Measurements from ENCODE around the gene NCSTN.

The NCSTN gene

DNA sequence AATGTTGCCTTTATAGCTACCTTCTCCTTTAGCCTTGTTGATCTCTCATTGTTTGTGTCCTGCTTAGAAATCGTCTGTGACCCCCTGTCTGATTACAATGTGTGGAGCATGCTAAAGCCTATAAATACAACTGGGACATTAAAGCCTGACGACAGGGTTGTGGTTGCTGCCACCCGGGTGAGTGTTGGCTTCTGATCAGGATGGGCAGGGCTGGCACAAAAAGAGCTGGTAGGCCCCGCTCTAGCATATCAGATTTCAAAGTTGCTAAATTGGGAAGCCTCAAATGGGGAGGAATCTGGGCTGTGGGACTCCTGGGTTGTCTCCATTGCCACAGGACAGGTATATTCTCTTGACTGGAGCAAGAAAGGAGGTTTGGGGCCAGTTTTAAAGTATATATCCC is 8.4 kb downstream of the NCSTN start:
- no peak for DNase-seq (ENCODE audit: low read depth in 2 of 2)

DNA sequence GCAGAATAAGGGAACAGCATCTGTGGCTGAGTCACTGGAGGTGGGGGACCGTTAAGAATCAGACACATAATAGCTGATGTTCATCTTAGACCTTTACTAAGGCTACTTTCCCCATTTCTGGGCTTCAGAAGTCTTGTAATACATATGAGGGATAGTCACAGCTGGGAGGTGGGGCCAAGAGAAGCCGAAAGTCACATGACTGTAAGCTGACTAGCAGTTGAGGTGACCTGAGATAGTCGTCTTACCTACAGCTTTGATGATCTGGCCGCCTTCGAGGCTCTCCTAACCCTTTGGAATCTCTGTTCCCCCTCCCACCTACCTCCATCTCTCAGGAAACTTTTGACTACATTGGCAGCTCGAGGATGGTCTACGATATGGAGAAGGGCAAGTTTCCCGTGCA is 9.4 kb downstream of the NCSTN start:
- DNase-seq (ENCODE audit: low read depth in 2 of 2) = no peak

DNA sequence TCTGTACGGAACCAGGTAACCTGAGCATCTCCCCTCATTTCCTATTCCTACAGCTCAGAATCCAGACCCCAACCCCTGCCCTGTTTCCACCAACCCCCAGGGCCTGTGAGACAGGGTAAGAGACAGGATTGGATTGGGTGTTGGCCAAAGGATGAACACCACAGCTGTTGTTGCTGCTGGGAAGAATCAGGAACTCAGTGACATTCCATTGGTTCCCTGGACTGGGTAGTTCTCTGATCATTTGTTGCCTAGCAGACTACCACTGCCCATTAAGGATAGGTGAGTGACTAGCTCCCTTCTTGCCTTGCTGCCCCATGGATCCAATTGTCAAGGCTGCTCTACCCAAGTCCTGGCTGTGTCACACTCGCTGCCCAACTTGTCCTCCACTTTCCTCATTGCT is 10.0 kb downstream of the NCSTN start:
- no peak for DNase-seq (ENCODE audit: low read depth in 2 of 2)

DNA sequence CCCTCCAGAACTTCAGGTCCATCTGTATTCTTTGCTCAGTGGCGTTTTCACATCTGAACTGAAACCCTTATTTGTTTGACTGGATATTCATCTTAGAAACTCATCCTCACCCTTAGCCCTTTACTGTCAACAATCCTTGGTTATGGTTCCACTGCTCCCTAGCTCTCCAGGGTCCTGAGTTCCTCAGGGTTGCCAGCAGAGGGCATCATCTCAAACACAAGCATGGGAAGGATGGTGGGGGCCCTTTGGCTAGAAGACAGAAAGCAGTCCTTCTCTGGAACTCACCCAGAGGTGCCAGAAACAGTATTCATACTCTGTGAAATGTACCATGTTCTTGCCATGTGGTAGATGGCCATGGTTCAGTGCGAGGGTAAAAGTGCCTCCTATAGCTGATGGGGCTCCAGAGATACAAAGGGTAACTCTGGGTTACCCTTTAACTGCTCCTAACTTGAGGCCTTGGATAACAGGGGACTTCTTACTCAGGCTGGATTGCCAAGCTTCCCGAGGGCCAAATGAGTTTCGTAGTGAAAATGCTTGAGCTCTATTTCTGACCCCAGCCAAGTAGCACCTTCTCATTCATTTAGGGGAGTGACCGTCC is 11.3 kb downstream of the NCSTN start:
- no peak for DNase-seq (ENCODE audit: low read depth in 2 of 2)

DNA sequence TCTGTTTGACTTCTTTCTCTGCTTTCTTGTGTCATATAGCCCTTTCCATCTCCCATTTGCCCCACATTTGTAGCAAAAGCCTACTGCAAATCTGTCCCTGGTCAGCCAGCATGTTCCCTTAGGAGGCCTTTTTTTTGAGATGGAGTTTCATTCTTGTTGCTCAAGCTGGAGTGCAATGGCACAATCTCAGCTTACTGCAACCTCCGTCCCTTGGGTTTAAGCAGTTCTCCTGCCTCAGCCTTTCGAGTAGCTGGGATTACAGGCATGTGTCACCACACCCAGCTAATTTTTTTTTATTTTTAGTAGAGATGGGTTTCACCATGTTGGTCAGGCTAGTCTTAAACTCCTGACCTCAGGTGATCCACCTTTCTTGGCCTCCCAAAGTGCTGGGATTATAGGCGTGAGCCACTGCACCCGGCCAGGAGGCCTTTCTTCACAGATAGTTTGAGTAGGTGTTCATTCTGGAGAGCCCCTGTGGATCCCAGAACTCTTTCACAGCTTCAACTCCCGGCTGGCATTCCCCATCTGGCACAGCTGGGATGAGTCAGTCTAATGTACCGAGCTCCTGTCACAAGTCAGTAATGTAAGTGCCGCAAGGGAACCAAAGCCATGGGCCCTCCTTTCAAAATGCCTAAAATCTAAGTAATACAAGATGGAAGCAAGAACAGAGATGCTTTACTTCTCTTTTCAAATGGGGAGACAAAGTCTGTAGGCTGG is 14.3 kb downstream of the NCSTN start:
- DNase-seq (ENCODE audit: low read depth in 2 of 2) = no peak

DNA sequence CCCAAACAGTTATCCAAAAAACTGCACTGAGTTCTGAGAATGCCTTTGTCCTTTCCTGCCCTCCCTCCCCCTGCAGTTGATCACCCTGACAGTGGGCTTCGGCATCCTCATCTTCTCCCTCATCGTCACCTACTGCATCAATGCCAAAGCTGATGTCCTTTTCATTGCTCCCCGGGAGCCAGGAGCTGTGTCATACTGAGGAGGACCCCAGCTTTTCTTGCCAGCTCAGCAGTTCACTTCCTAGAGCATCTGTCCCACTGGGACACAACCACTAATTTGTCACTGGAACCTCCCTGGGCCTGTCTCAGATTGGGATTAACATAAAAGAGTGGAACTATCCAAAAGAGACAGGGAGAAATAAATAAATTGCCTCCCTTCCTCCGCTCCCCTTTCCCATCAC is 14.9 kb downstream of the NCSTN start:
- DNase-seq (ENCODE audit: low read depth in 2 of 2) = no peak

DNA sequence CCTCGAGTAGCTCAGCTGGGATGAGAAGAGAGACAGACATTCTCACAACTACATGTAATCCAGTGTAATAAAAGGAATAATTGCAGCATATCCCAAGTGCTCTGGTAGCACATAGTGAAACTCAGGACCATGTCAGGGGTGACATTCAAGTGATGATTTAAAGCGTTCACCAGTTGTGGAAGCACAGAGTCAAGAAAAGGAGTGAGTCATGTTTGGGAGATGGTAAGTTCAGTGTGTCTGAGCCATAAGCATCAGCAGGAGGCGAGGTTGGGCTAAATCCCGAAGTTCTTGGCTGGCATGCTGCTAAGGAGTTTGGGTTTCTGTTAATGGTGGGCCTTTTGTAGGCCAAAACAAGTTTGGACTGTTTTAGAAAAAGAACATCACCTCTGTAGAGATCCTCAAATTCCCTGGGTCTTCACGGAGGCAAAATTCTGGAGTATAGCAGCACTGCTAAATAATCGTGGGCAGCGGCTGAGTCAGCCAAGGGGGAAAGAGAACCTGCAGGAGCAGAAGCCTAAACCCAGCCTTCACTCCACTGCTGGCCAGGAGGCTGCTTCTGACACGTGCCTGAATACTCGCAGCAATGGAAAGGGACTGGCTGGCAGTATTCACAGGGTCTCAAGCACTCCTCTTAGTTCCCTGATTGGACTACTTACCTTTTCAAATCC is 16.5 kb downstream of the NCSTN start:
- no peak for DNase-seq (ENCODE audit: low read depth in 2 of 2)

DNA sequence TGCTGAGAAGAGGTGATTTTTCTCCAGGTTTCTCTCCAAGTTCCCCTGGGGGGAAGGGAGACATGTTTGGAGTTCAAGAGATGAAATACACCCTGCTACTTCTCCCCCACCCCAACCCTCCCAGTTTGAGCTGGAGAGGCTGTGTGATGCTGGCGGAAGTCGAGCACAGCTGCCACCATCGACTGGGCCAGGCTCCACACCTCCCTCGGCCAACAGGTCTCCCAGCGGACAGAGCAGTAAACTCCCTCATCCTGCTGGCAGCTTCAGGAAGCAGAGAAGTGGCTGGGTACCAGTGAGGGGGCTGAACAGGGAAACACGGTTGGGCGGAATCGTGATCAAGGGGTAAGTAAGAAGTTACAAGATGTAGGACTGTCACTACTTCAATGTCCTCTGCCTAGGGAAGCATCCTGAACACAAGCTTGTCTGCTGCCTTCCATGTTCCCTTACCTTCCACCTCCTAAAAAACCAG is 17.1 kb downstream of the NCSTN start:
- DNase-seq (ENCODE audit: low read depth in 2 of 2) = no peak

DNA sequence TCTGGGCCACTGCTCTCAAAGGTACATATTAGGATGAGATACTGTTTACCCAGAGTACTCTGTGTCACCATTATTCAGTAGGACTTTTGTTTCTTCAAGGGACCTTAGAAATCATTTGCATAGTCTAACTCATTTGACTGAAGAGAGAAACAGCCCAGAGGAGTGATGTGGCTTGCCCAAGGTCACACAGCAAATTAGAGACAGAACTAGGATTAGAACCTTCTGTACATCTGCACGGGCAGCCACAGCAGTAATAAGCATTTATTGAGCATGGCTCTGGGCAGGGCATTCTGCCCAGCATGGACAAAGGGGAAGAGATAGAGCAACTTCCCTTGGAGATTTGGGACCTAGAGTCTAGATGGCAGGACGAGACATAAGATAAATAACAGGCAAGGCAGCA is 18.0 kb downstream of the NCSTN start:
- DNase-seq (ENCODE audit: low read depth in 2 of 2) = no peak

DNA sequence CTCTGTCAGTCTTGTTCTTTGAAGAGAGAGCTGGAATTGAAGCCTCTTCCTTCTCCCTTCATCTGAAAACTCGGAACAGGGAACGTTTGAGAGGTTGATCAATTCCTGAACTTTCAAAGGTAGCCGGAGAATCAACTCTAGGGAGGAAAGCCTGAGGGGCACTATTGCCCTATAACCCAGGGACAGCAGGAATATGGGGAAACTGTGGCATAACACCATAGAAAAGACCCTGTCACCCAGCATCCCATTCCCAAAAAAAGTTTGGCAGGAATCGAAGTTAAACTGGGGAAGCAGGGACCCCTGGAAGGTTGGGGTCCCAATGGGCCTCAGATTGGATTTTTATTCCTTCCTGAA is 18.6 kb downstream of the NCSTN start:
- DNase-seq (ENCODE audit: low read depth in 2 of 2) = no peak

DNA sequence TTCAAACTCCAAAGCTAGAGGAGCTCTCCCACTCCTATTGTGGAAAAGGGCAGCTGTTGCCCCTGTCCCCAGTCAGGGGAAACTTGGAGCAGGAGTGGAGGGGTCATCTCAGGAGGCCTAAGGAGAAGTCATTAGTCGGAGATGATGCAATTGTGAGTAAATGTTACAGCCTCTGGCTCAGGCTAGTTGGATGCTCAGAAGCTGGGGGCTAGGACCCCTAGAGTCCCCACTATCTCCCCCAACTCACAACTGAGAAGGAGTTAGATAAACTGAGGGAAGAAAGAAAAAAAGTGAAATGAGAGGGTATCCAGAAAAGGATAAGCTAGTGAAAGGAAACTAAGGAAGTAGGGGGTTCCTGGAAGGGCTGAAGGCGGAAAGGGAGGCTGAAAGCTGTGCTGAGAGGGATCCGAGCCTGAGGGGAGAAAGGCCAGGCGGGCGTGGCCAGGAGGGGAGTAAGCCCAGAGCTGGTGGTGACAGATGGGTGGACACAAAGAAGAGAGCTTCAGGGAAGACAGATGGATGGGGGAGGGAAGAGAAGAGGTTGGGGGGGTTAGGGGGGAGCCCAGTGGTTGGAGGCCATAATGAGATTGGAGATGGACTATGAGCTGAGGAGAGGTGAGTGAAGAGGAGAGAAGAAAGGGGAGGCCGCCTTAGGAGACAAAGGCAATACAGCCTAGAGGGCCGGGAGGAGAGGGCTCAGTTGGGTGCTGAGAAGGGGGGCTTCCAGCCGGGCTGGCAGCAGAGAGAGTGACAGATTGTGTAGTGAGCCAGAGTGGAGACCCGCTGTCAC is 19.2 kb downstream of the NCSTN start:
- DNase-seq (ENCODE audit: low read depth in 2 of 2) = no peak

DNA sequence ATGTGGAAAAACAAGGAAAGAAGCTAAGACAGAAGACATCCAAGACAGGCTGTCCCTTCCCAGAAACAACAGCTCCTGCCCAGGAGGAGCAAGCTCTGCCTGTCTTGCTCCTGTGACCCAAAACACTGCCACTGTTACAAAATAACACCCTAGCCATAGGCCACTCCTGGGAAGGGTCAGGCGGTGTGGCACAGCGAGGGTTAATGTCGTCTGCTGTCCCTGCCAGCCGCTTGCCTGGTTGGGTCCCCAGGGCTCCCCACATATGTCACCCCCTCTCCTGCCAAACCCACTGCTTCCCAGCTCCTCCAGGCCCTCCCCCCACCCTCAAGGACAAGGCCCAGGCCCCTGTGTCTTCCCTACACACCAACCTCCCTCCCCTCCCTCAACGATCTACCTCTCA is 19.8 kb downstream of the NCSTN start:
- DNase-seq (ENCODE audit: low read depth in 2 of 2) = no peak

DNA sequence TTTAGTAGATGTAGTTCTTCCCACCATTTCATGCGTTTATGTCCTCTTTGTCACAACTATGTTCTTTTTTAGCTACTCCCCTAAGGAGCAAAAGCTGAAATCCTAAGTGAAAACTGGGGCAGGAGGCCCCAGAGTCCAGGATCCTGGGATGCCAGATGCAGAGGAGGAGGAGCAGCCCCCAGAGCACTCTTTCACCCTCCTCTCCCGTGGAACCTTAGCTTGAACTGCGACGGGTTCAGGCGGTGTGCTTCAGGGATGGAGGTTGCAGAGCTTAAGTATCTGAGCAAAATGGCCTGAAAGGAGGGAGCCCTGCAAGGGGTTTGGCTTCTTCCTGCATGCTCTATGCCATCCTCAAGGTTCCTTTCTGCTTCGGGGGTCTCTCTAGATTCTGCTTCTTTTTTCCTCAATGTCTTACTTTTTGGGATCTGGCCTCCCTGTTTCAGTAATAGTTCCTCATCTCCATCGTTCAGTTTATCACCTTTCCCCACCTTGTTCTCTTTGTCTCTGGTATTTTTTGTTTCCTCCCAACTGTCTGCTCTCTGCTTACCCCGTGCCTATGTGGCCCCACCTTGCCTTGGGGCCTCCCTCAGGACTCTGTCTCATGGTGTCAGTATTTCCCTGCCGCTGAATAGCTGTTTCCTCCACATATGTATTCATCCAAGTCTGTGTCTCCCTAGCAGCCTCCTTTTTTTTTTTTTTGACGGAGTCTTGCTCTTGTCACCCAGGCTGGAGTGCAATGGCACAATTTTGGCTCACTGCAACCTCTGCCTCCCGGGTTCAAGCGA is 21.0 kb downstream of the NCSTN start:
- no peak for DNase-seq (ENCODE audit: low read depth in 2 of 2)

DNA sequence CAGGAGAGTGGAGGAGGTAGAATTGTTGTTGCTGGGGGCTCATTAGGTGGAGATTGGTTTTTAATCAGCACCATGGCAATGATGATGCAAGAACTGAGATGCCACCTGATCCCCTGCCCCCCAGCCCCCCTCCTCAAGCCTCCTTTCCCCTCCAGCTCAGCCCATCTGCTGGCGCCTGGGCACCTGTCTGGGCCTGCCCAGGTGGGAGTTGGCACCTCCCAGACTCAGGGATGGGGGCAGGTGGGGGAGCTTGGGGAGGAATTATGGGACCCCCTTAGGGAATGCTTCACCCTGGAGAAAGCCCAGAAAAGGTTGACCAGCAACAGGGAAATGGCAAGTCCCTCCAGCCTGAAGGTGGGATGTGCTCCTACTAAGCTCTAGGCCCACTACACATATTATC is 22.1 kb downstream of the NCSTN start:
- no peak for DNase-seq (ENCODE audit: low read depth in 2 of 2)

DNA sequence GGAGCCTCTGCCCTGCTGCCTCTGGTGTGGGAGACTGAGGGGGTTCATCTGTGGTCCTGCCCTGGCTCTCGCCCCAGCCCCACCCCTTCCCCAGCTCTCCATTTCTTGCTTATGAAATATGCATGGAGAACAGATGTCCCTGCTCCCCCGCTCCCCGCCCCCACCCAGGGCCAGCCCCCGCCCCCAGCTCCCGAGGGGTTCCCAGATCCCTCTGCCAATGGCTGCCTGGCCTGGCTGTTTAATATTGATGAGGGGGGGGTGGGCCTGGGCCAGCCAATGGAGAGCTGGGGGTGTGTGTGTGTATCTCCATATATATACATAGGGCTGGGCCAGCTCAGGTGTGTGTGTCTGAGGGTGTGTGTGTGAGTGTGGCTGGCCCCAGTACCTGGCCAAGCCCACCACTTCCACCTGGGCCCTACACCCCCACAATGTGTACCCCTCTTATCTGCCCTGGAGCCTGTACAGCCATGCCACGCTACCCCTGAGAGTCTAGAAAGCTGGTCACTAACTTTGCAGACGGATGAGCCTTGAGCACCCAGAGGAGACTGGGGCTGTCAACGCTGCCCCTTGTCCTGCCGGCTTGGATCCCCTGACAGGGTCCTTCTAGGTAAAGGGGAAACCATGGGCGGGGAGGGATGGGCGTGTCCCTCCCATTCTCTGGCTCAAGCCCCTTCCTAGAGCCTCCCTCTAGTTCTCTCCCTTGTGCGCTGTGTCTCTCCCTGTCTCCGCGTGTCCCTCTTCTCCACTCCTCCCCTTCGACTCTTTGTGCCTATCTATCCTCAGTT is 23.7 kb downstream of the NCSTN start, which contains the start of gene NHLH1:
Gene NHLH1, plus strand, starts transcription at position 341 of the 785 bp plus-strand sequence. CDS start 3,661 bp downstream, outside the sequence.
- DNase-seq (ENCODE audit: low read depth in 2 of 2) = no peak

DNA sequence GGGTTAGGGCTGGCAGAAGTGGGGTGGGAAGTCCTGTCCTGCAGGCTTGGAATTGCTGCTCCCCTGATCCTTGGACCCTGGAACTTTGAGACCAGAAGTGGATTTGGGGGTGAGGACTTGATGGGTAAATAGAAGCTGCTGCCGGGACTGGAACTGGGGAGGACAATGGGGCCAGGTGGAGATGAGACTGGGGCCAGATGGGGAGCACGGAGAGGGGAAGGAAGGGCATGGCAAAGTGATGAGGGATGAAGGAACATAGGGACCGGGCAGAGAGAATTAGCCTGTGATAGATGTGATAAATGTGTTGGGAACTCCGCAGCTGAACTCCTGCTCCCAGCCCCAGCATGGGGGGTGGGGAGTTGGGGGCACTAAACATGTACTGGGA is 24.3 kb downstream of the NCSTN start:
- DNase-seq (ENCODE audit: low read depth in 2 of 2) = no peak

DNA sequence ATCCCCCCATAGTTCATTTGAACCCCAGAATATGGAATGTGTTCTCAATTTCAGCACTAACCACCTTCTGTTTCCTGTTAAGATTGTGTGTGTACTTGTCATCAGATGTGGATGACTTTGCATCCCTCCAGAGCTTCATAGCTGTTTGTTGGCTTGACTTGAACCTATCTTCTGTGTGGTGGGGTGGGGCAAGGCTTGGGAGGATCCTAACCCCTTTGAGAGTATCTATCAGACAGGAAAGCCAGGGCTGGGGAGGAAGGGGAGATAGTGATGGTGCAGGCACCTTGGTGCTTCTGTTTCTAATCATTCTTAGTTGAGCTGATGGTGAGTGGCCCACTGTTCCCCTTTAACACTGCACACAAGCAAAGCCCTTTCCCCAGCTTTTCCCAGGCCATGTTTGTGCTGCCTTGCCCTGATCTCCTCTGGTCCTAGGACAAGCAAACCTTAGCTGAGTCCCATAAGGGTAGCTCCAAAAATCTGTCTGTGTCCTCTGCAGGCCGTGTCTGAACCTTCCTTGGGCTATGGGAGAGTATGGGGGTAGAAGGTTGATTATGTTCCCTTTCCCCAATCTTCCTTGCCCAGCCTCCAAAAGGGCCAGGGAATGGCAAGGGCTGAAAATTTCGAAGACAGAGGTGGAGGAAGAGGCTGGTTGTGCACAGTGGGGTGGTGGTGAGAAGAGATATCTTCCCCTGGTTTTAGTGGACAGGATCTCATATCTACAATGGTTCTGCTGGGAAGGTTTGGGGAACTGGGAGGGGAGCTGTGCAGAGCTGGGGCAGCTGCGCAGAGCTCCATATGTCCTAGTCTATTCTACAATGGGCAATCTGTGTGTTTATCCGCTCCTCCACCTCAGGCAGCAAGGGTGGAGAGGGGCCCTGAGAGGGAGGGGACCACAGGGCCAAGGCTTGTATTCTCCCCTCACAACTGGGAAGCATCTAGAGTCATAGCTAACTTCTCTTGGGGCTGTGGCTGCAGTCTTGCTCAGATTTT is 25.0 kb downstream of the NCSTN start:
- DNase-seq (ENCODE audit: low read depth in 2 of 2) = no peak

DNA sequence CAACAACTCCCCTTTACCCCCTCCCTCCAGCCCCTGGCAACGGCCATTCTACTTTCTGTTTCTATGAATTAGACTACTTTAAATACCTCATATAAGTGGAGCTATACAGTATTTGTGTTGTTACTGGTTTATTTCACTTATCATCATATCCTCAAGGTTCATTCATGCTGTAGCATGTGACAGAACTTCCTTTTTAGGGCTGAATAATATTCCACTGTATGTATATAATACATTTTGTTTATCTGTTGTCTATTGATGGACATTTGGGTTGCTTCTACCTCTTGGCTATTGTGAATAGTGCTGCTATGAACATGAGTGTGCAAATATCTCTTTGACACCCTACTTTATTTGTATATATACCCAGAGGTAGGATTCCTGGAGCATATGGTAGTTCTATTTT is 25.9 kb downstream of the NCSTN start:
- no peak for DNase-seq (ENCODE audit: low read depth in 2 of 2)

DNA sequence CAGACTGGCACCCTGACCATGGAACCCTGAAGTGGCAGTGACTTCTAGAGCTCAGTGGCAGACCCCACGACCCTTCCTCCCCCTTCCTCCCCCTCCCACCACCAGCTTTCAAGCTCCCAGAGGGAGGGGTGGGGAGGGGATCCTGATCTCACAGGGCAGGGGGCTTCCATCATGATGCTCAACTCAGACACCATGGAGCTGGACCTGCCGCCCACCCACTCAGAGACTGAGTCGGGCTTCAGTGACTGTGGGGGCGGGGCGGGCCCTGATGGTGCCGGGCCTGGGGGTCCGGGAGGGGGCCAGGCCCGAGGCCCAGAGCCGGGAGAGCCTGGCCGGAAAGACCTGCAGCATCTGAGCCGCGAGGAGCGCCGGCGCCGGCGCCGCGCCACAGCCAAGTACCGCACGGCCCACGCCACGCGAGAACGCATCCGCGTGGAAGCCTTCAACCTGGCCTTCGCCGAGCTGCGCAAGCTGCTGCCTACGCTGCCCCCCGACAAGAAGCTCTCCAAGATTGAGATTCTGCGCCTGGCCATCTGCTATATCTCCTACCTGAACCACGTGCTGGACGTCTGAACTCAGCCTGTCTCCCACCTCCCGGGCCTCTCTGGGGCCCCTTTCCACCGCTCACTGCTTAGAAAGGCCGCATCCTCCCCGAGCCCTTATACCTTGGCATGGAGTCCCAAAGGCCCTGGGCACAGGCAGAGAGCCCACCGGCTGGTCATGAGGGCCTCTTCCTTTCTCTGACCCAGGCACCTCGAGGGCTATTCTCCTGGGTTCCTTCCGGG is 27.6 kb downstream of the NCSTN start:
- DNase-seq (ENCODE audit: low read depth in 2 of 2) = no peak
